ENCODE results near the gene RNF17. TPM values are rescaled to one million over a fixed set of nuclear protein-coding genes. Genes with fewer than 3 reads are reported as not detected.

The RNF17 gene
- polyA plus RNA-seq, 1 of the 3 experiments (the other 2 are of a cell fraction): not detected

- TF ChIP-seq CHD2 (IDR thresholded peaks at IDR 0.05; ENCODE audit: low read length, partially characterized antibody): no peak
- TF ChIP-seq FOXM1 (IDR thresholded peaks at IDR 0.05; ENCODE audit: low read depth): no peak
- no peak for TF ChIP-seq NFIC (IDR thresholded peaks at IDR 0.05; ENCODE audit: borderline replicate concordance)
- no peak for TF ChIP-seq GATA2 (CRISPR knock-in tag; IDR thresholded peaks at IDR 0.05)
- no peak for TF ChIP-seq MEF2A (IDR thresholded peaks at IDR 0.05; ENCODE audit: borderline replicate concordance, low read depth)
- no peak for TF ChIP-seq TEAD4 (IDR thresholded peaks at IDR 0.05; ENCODE audit: borderline replicate concordance, insufficient read depth)
- no peak for TF ChIP-seq RFX5 (IDR thresholded peaks at IDR 0.05; ENCODE audit: low read length)
Observed at GRCh38 chr13:24927810-24928404, 163.9 kb downstream of the RNF17 start (continued).

DNA sequence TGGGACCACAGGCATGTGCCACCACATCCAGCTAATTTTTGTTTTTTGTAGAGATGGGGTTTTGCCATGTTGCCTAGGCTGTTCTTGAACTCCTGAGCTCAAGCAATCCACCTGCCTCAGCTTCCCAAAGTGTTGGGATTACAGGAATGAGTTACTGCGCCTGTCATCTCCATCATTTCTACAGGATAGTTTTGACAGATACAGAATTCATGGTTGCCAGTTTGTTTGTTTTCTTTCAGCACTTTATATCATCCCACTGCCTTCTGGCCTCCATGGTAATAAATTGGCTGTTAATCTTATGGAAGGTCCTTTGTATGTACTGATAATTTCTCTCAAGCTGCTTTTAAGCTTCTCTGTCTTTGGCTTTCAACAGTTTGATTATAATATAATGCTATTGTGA is 165.2 kb downstream of the RNF17 start:
- H3K27me3 ChIP-seq (ENCODE audit: insufficient read depth): no peaks in the 10 kb centered on the region; the same call in 1 of the 2 replicates
- no peaks in the 10 kb centered on the region for H3K9me2 ChIP-seq
- TF ChIP-seq TCF12 (IDR thresholded peaks at IDR 0.05): no peak
- no peak for TF ChIP-seq CHD2 (IDR thresholded peaks at IDR 0.05; ENCODE audit: low read length, partially characterized antibody)
- TF ChIP-seq GABPA (IDR thresholded peaks at IDR 0.05; ENCODE audit: low read depth): no peak
- TF ChIP-seq MXI1 (IDR thresholded peaks at IDR 0.05; ENCODE audit: low read depth, low read length): no peak
- TF ChIP-seq TEAD4 (IDR thresholded peaks at IDR 0.05; ENCODE audit: borderline replicate concordance, insufficient read depth): no peak
- TF ChIP-seq, protein P1, sequence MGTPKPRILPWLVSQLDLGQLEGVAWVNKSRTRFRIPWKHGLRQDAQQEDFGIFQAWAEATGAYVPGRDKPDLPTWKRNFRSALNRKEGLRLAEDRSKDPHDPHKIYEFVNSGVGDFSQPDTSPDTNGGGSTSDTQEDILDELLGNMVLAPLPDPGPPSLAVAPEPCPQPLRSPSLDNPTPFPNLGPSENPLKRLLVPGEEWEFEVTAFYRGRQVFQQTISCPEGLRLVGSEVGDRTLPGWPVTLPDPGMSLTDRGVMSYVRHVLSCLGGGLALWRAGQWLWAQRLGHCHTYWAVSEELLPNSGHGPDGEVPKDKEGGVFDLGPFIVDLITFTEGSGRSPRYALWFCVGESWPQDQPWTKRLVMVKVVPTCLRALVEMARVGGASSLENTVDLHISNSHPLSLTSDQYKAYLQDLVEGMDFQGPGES (IDR thresholded peaks at IDR 0.05; ENCODE audit: low read depth, low read length): no peak
- no peak for TF ChIP-seq JUND (IDR thresholded peaks at IDR 0.05)
- no peak for TF ChIP-seq TAF1 (IDR thresholded peaks at IDR 0.05; ENCODE audit: borderline replicate concordance, low read depth, low read length)
- no peak for TF ChIP-seq RCOR1 (IDR thresholded peaks at IDR 0.05; ENCODE audit: low read length)
- TF ChIP-seq MAX (IDR thresholded peaks at IDR 0.05; ENCODE audit: low read depth): no peak
- TF ChIP-seq EZH2phosphoT487 (IDR thresholded peaks at IDR 0.05; ENCODE audit: borderline replicate concordance, low read depth): no peak
- TF ChIP-seq FOXJ3 (CRISPR knock-in tag; IDR thresholded peaks at IDR 0.05): no peak
- no peak for TF ChIP-seq NFIC (IDR thresholded peaks at IDR 0.05; ENCODE audit: borderline replicate concordance)
- TF ChIP-seq, protein P2, sequence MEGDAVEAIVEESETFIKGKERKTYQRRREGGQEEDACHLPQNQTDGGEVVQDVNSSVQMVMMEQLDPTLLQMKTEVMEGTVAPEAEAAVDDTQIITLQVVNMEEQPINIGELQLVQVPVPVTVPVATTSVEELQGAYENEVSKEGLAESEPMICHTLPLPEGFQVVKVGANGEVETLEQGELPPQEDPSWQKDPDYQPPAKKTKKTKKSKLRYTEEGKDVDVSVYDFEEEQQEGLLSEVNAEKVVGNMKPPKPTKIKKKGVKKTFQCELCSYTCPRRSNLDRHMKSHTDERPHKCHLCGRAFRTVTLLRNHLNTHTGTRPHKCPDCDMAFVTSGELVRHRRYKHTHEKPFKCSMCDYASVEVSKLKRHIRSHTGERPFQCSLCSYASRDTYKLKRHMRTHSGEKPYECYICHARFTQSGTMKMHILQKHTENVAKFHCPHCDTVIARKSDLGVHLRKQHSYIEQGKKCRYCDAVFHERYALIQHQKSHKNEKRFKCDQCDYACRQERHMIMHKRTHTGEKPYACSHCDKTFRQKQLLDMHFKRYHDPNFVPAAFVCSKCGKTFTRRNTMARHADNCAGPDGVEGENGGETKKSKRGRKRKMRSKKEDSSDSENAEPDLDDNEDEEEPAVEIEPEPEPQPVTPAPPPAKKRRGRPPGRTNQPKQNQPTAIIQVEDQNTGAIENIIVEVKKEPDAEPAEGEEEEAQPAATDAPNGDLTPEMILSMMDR (IDR thresholded peaks at IDR 0.05): no peak
- no peak for TF ChIP-seq FOSL2 (IDR thresholded peaks at IDR 0.05; ENCODE audit: borderline replicate concordance, low read depth)
- H3K9ac ChIP-seq: no peak overlapping the region
- CTCF ChIA-PET: no interaction called here
- H3K4me2 ChIP-seq: no peak overlapping the region
- no peaks in the 10 kb centered on the region for H3F3A ChIP-seq (replicated peaks; ENCODE audit: insufficient read depth)
- no peaks in the 10 kb centered on the region for H4K20me1 ChIP-seq (ENCODE audit: insufficient read depth)
- DNase-seq: no peak
- POLR2A ChIA-PET: no interaction called here
- no peak overlapping the region for H2AFZ ChIP-seq (ENCODE audit: low read depth)
- no peak overlapping the region for H3K27ac ChIP-seq (ENCODE audit: low read depth in 2 of 2, low read length in 1 of 2)
- no peak overlapping the region for H3K4me3 ChIP-seq (ENCODE audit: low read depth in 2 of 2, low read length in 1 of 2)
- H3K79me2 ChIP-seq (ENCODE audit: insufficient read depth): no peaks in the 10 kb centered on the region
- H3K4me1 ChIP-seq (ENCODE audit: control insufficient read depth in 1 of 2, insufficient read depth in 2 of 2, low read depth in 1 of 2, low read length in 1 of 2): no peaks in the 10 kb centered on the region
- H3K36me3 ChIP-seq (replicated peaks in 1 of 2; ENCODE audit: control insufficient read depth in 1 of 2, insufficient read depth in 2 of 2, low read length in 1 of 2): no peaks in the 10 kb centered on the region
- 60% methylated on average over 1 of the region's 1 CpG for WGBS (ENCODE audit: low lambda C conversion rate)
- no peaks in the 10 kb centered on the region for H3K9me3 ChIP-seq

Other genes starting within 250 kb of the RNF17 start
- gene ATP12A, start 83.8 kb upstream of the RNF17 start, polyA plus RNA-seq (2012; rRNA removed): not detected in 2 replicates

Data from SK-N-SH (cell line).